Uterus (tissue), 2 donors: ENCODE results near the gene TMEM185B.

Experiments
- CTCF ChIP-seq, 4 experiments: fragments of 200-600 bp in 2 of 4; fragments of 450-650 bp in 2 of 4; sonication (generic) in 2 of 4; IDR thresholded peaks; one replicate each; pipeline ENCODE4 v1.5.1; 2016 to 2019; ENCODE audit warnings: antibody characterized with exemption in 4 of 4, mild to moderate bottlenecking in 2 of 4, moderate library complexity in 1 of 4
- POLR2A ChIP-seq, 2 donors: fragments of 450-650 bp; IDR thresholded peaks; one replicate each; pipeline ENCODE4 v1.6.1; 2016; ENCODE audit warnings: antibody characterized with exemption in 2 of 2, mild to moderate bottlenecking in 1 of 2, moderate library complexity in 1 of 2

- TF ChIP-seq CTCF (IDR thresholded peaks at IDR 0.05) (no peak), POLR2A (IDR thresholded peaks at IDR 0.05) (no peak)
These were observed 27.6 kb downstream of the TMEM185B start for GRCh38 chr2:120195553-120195952.
